Stomach (tissue), 19 donors: ENCODE results near the gene GAP43. TPM values are rescaled to one million over a fixed set of nuclear protein-coding genes. Genes with fewer than 3 reads are reported as not detected.

Experiments
- DNase-seq, 2 donors: peaks; one replicate each; pipeline versions ENCODE4 v3.0.0 to v3.0.0-alpha.2; 2013 to 2019
- H3K27ac ChIP-seq, 5 donors: fragments of 200-600 bp in 4 of 5; sonication (generic) in 4 of 5; one replicate each; pipeline ENCODE4 v1.5.1; 2013 to 2019; ENCODE audit warnings: mild to moderate bottlenecking in 1 of 5, moderate library complexity in 1 of 5
- H3K27me3 ChIP-seq, 3 donors: fragments of 200-600 bp; sonication (generic); one replicate each; pipeline ENCODE4 v1.5.1; 2017 to 2019; ENCODE audit warnings: mixed run types in 1 of 3
- H3K36me3 ChIP-seq, 4 donors: fragments of 200-600 bp; sonication (generic); 1 replicate in 3 of 4; 2 replicates in 1 of 4; pipeline ENCODE4 v1.5.1; 2016 to 2019
- H3K4me1 ChIP-seq, 4 donors: fragments of 200-600 bp; sonication (generic); one replicate each; pipeline ENCODE4 v1.5.1; 2016 to 2019
- H3K4me3 ChIP-seq, 4 donors: fragments of 200-600 bp; sonication (generic) in 3 of 4; one replicate each; pipeline ENCODE4 v1.5.1; 2016 to 2019; ENCODE audit warnings: mild to moderate bottlenecking in 1 of 4
- H3K9me3 ChIP-seq, 4 donors: fragments of 200-600 bp; sonication (generic); one replicate each; pipeline ENCODE4 v1.5.1; 2016 to 2019
- CTCF ChIP-seq, 7 experiments: fragments of 450-650 bp in 4 of 7; fragments of 200-600 bp in 3 of 7; sonication (generic) in 3 of 7; IDR thresholded peaks; one replicate each; pipeline ENCODE4 v1.5.1; 2016 to 2019; ENCODE audit warnings: antibody characterized with exemption in 7 of 7, control low read depth in 2 of 7, mild to moderate bottlenecking in 1 of 7
- EP300 ChIP-seq: sonication (generic); formaldehyde crosslinking; IDR thresholded peaks from one replicate; pipeline ENCODE4 v1.6.1; 2017; ENCODE audit warnings: antibody characterized with exemption
- POLR2A ChIP-seq, 4 donors: fragments of 450-650 bp; IDR thresholded peaks; one replicate each; pipeline ENCODE4 v1.6.1; 2016; ENCODE audit warnings: antibody characterized with exemption in 4 of 4, control low read depth in 2 of 4, mild to moderate bottlenecking in 1 of 4, moderate library complexity in 1 of 4
- POLR2AphosphoS5 ChIP-seq, 3 donors: sonication (generic); formaldehyde crosslinking; IDR thresholded peaks; one replicate each; pipeline ENCODE4 v1.6.1; 2016; ENCODE audit warnings: antibody characterized with exemption in 3 of 3
- WGBS, 5 donors: extraction: QIAGEN DNeasy Blood & Tissue Kit in 3 of 5; methylation state at CpG; one replicate each; pipeline versions ENCODE4 v1.1.5 to v1.1.7; 2013 to 2018; 5-methylcytosine and 5-hydroxymethylcytosine counted together
- intact Hi-C: fragments of 100-400 bp; cut with DNase I; formaldehyde crosslinking; loops from one replicate; pipeline ENCODE4 v1.15.1; 2023; ENCODE audit warnings: low total_unique reads
- long read RNA-seq, 10 donors: transcript quantifications; one replicate each; lab custom pipeline, GENCODE V29; 2026
- polyA plus RNA-seq, 3 donors: library from polyadenylated mRNA; stranded (reverse); fragments of 200-250 nt; gene quantifications; one replicate each; pipeline ENCODE4 v1.2.3, GENCODE V29; 2013
- total RNA-seq, 5 donors: library from RNA; depleted of rRNA; stranded (reverse); fragments of >200 nt; gene quantifications; one replicate each; pipeline versions ENCODE4 v1.1.0 to v1.2.3, GENCODE V29; 2014 to 2016
- donor health status: healthy with polysubstance abuse.
- donor health status: Bipolar disorder and iron deficiency.
- donor health status: healthy.

Gene GAP43
- total RNA-seq = 1 to 10 TPM in 3 of 5 donors, not detected in 2; 1.4 to 4.8 (median 3.6) TPM
- polyA plus RNA-seq = 1 to 10 TPM in 2 of 3 donors, under 1 TPM in 1; 1.00 to 1.3 (median 1.1) TPM
- long read RNA-seq, donor 1, transcript GAP43-201 (3 exons, 1,691 nt) = major isoform, 24 of 24 reads
- long read RNA-seq, donor 1, partial matches to known transcripts = 0 of 24 reads
- long read RNA-seq, donor 1, other reads (novel, unspliced or antisense) = 0 of 24 reads
- long read RNA-seq, donor 2, transcript GAP43-201 (3 exons, 1,691 nt) = major isoform, 28 of 34 reads
- long read RNA-seq, donor 2, partial matches to known transcripts = 6 of 34 reads
- long read RNA-seq, donor 2, other reads (novel, unspliced or antisense) = 0 of 34 reads
- long read RNA-seq, donor 3, transcript GAP43-201 (3 exons, 1,691 nt) = major isoform, 8 of 8 reads
- long read RNA-seq, donor 3, partial matches to known transcripts = 0 of 8 reads
- long read RNA-seq, donor 3, other reads (novel, unspliced or antisense) = 0 of 8 reads
- long read RNA-seq, donor 4, partial matches to known transcripts = 0 of 1 reads
- long read RNA-seq, donor 4, other reads (novel, unspliced or antisense) = 0 of 1 reads
- long read RNA-seq, donor 5, transcript GAP43-201 (3 exons, 1,691 nt) = major isoform, 21 of 41 reads
- long read RNA-seq, donor 5, partial matches to known transcripts = 20 of 41 reads
- long read RNA-seq, donor 5, other reads (novel, unspliced or antisense) = 0 of 41 reads
- long read RNA-seq, donor 6 = 0 reads
- long read RNA-seq, donor 7, transcript GAP43-201 (3 exons, 1,691 nt) = major isoform, 36 of 63 reads
- long read RNA-seq, donor 7, partial matches to known transcripts = 27 of 63 reads
- long read RNA-seq, donor 7, other reads (novel, unspliced or antisense) = 0 of 63 reads
- long read RNA-seq, donor 8, transcript GAP43-201 (3 exons, 1,691 nt) = major isoform, 28 of 35 reads
- long read RNA-seq, donor 8, partial matches to known transcripts = 6 of 35 reads
- long read RNA-seq, donor 8, other reads (novel, unspliced or antisense) = 0 of 35 reads
- long read RNA-seq, donor 9, transcript GAP43-201 (3 exons, 1,691 nt) = major isoform, 13 of 29 reads
- long read RNA-seq, donor 9, partial matches to known transcripts = 16 of 29 reads
- long read RNA-seq, donor 9, other reads (novel, unspliced or antisense) = 0 of 29 reads
- long read RNA-seq, donor 10, transcript GAP43-201 (3 exons, 1,691 nt) = major isoform, 10 of 10 reads
- long read RNA-seq, donor 10, partial matches to known transcripts = 0 of 10 reads
- long read RNA-seq, donor 10, other reads (novel, unspliced or antisense) = 0 of 10 reads

GRCh38 chr3:115623044-115623868, at the start of gene GAP43:
TSS of gene GAP43 (plus strand) at chr3:115623510. CDS start at chr3:115623690, 180 bp downstream.
- intact Hi-C loops = no loop called here
- Histone ChIP-seq H3K27me3 (peaks cover 0 to 29% (median 26%) of the 10 kb centered on the region in 3 donors), H3K4me1 (peaks cover 0 to 20% (median 13%) of the 10 kb centered on the region in 4 donors), H3K27ac (no peak within 1 kb of the TSS), H3K4me3 (peak within 1 kb of the TSS; percentile 1 to 33 (median 26)), H3K36me3 (no peaks in the 10 kb centered on the region), H3K9me3 (no peaks in the 10 kb centered on the region)
- 4 to 5% (median 4%) methylated on average over 20 of the region's 20 CpGs for WGBS, 5 donors
- DNase-seq = peak in 1 of 2 donors; percentile 78
- no peak for TF ChIP-seq POLR2A (IDR thresholded peaks at IDR 0.05)
- TF ChIP-seq EP300 = no peak
- TF ChIP-seq CTCF (IDR thresholded peaks at IDR 0.05) = no peak
- TF ChIP-seq POLR2AphosphoS5 (IDR thresholded peaks at IDR 0.05) = no peak

GRCh38 chr3:115576325-115576875, 46.9 kb upstream of the GAP43 start:
- Histone ChIP-seq H3K36me3 (no peaks in the 10 kb centered on the region), H3K27ac (no peak overlapping the region), H3K27me3 (no peaks in the 10 kb centered on the region), H3K9me3 (no peaks in the 10 kb centered on the region), H3K4me3 (no peak overlapping the region), H3K4me1 (no peaks in the 10 kb centered on the region)
- intact Hi-C loops = no loop called here
- 45 to 50% (median 48%) methylated on average over 4 of the region's 4 CpGs for WGBS, 5 donors
- peak in 1 of 2 donors; percentile 6 for DNase-seq
- TF ChIP-seq POLR2A (IDR thresholded peaks at IDR 0.05) (no peak), EP300 (no peak), CTCF (IDR thresholded peaks at IDR 0.05) (no peak), POLR2AphosphoS5 (IDR thresholded peaks at IDR 0.05) (no peak)

GRCh38 chr3:115577000-115577399, 46.3 kb upstream of the GAP43 start:
- no peak for DNase-seq
- no peaks in the 10 kb centered on the region for H3K9me3 ChIP-seq
- H3K36me3 ChIP-seq = no peaks in the 10 kb centered on the region
- H3K27ac ChIP-seq = no peak overlapping the region
- TF ChIP-seq CTCF (IDR thresholded peaks at IDR 0.05) (no peak), POLR2AphosphoS5 (IDR thresholded peaks at IDR 0.05) (no peak), EP300 (no peak), POLR2A (IDR thresholded peaks at IDR 0.05) (no peak)
- WGBS, 5 donors = 71 to 92% (median 82%) methylated on average over 2 of the region's 2 CpGs
- no peaks in the 10 kb centered on the region for H3K4me1 ChIP-seq
- H3K4me3 ChIP-seq = no peak overlapping the region
- intact Hi-C loops = no loop called here
- H3K27me3 ChIP-seq = no peaks in the 10 kb centered on the region
